GM13976 (cell line): Measurements from ENCODE around the gene MCF2.

Experiments used
- DNase-seq: peaks from one replicate; pipeline ENCODE4 v3.0.0; 2012; ENCODE audit warnings: low spot score
- CTCF ChIP-seq: IDR thresholded peaks from 2 replicates; pipeline ENCODE4 v1.5.1; 2012; ENCODE audit warnings: borderline replicate concordance, mild to moderate bottlenecking; ENCODE audit not compliant: insufficient read depth; ENCODE audit errors: extremely low read depth, missing control alignments, control extremely low read depth
- in situ Hi-C: fragments of 300-500 bp; cut with MboI; formaldehyde crosslinking; loops from one replicate; pipeline ENCODE4 v1.12.0; 2022; ENCODE audit warnings: low sequenced_read_pairs, mixed read lengths, inconsistent platforms; ENCODE audit not compliant: unreplicated experiment

MCF2 gene

GRCh38 chrX:139725720-139726119, 17.8 kb upstream of the MCF2 start:
- in situ Hi-C loops: no loop called here
- no peak for TF ChIP-seq CTCF
- no peak for DNase-seq

GRCh38 chrX:139724626-139725025, 16.7 kb upstream of the MCF2 start:
- TF ChIP-seq CTCF: no peak
- no peak for DNase-seq
- in situ Hi-C loops: no loop called here

GRCh38 chrX:139720979-139721378, 13.0 kb upstream of the MCF2 start:
- TF ChIP-seq CTCF: no peak
- no peak for DNase-seq
- in situ Hi-C loops: no loop called here

GRCh38 chrX:139720136-139720535, 12.2 kb upstream of the MCF2 start:
- DNase-seq: no peak
- in situ Hi-C loops: no loop called here
- no peak for TF ChIP-seq CTCF

GRCh38 chrX:139702658-139703057, 5.3 kb downstream of the MCF2 start:
- in situ Hi-C loops: no loop called here
- DNase-seq: no peak
- TF ChIP-seq CTCF: no peak

GRCh38 chrX:139692908-139693307, 15.1 kb downstream of the MCF2 start:
- DNase-seq: no peak

More at GRCh38 chrX:139692908-139693307, 15.1 kb downstream of the MCF2 start:
- in situ Hi-C loops: no loop called here
- TF ChIP-seq CTCF: no peak
